ENCODE measurements around the gene STAG3. TPM values are rescaled to one million over a fixed set of nuclear protein-coding genes. Genes with fewer than 3 reads are reported as not detected.

STAG3 gene
- total and polyA plus RNA-seq, 2 donors (not counting 3 experiments of a cell fraction or from before 2014, with no cell fraction given) = 0.29 to 1.4 TPM

DNA sequence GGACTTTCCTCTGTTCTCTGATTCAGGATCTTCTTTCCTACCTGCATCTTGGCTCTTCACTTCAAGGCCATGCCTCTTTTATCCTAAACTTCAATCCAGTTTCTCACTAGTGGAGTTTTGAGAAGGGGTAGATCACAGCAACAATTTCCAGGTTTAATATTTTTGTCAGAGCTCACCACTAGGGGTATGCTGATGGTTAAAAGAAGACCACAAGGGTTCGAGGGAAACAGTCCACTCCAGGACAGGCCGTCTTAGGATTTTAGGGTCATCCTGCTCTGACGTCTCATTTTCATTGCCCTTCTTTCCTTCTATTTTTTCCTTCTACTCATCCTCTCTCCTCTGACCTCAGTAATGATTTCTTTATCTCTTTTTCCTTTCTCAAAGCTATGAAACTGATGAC, 11.3 kb downstream of the STAG3 start:
- peaks cover 2 to 9% of the 10 kb centered on the region in 2 experiments for H3K27me3 ChIP-seq (ENCODE audit: control insufficient read depth in 2 of 2, insufficient read depth in 2 of 2, low read length in 2 of 2)
- H3K79me2 ChIP-seq (ENCODE audit: control insufficient read depth, insufficient read depth, low read length) = no peaks in the 10 kb centered on the region
- H3K9me1 ChIP-seq (replicated peaks; ENCODE audit: control insufficient read depth, extremely low read depth, insufficient read depth, low read length) = no peaks in the 10 kb centered on the region
- dilution Hi-C loops (cut with MboI; ENCODE audit: extremely low pct_ligation_motif_present, low sequenced_read_pairs) = no loop called here
- TF ChIP-seq POLR2A (IDR thresholded peaks at IDR 0.05; ENCODE audit: low read depth, low read length) (no peak), FOS (IDR thresholded peaks at IDR 0.05; ENCODE audit: borderline replicate concordance, insufficient read depth, low read length) (no peak), MYC (IDR thresholded peaks at IDR 0.05; ENCODE audit: low read depth, low read length) (no peak), GATA2 (IDR thresholded peaks at IDR 0.05; ENCODE audit: insufficient read depth, insufficient read length, low read depth, low read length) (no peak), EZH2 (IDR thresholded peaks at IDR 0.05; ENCODE audit: borderline replicate concordance, low read depth, low read length, severe bottlenecking) (no peak), JUN (IDR thresholded peaks at IDR 0.05; ENCODE audit: borderline replicate concordance, insufficient read depth, insufficient read length, low read depth) (no peak), POLR2AphosphoS5 (IDR thresholded peaks at IDR 0.05; ENCODE audit: insufficient read depth, low read depth, low read length) (no peak)
- TF ChIP-seq, protein P1, sequence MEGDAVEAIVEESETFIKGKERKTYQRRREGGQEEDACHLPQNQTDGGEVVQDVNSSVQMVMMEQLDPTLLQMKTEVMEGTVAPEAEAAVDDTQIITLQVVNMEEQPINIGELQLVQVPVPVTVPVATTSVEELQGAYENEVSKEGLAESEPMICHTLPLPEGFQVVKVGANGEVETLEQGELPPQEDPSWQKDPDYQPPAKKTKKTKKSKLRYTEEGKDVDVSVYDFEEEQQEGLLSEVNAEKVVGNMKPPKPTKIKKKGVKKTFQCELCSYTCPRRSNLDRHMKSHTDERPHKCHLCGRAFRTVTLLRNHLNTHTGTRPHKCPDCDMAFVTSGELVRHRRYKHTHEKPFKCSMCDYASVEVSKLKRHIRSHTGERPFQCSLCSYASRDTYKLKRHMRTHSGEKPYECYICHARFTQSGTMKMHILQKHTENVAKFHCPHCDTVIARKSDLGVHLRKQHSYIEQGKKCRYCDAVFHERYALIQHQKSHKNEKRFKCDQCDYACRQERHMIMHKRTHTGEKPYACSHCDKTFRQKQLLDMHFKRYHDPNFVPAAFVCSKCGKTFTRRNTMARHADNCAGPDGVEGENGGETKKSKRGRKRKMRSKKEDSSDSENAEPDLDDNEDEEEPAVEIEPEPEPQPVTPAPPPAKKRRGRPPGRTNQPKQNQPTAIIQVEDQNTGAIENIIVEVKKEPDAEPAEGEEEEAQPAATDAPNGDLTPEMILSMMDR (IDR thresholded peaks at IDR 0.05; ENCODE audit: extremely low read depth in 1 of 2, insufficient read depth in 1 of 2, low read depth in 1 of 2, low read length in 2 of 2) = no peak
- TF ChIP-seq, protein P2, sequence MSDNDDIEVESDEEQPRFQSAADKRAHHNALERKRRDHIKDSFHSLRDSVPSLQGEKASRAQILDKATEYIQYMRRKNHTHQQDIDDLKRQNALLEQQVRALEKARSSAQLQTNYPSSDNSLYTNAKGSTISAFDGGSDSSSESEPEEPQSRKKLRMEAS (IDR thresholded peaks at IDR 0.05; ENCODE audit: insufficient read depth, insufficient read length) = no peak
- no peaks in the 10 kb centered on the region for H4K20me1 ChIP-seq (replicated peaks; ENCODE audit: control insufficient read depth, extremely low read depth, insufficient read depth, low read length)
- POLR2A ChIA-PET = no interaction called here
- H3K4me3 ChIP-seq (replicated peaks in 1 of 3; ENCODE audit: insufficient read depth in 1 of 3, low read depth in 1 of 3, low read length in 3 of 3) = no peak overlapping the region
- FAIRE-seq (no peak), DNase-seq (ENCODE audit: low read depth, low spot score) (no peak)
- CTCF ChIA-PET = interaction anchor here (1.2 to 2.6 kb wide), 5 partner anchors 11 to 56 kb away, joined by 3 to 13 read pairs (median 4); partner anchors contain the start of genes GAL3ST4, GPC2 and STAG3
- no peaks in the 10 kb centered on the region for H3K9me3 ChIP-seq (replicated peaks; ENCODE audit: control insufficient read depth, insufficient read depth, low read length)
- H3K9ac ChIP-seq (replicated peaks; ENCODE audit: extremely low read depth, insufficient read depth, low read length) = no peak overlapping the region
- no peaks in the 10 kb centered on the region for H3K36me3 ChIP-seq (ENCODE audit: control insufficient read depth in 2 of 2, extremely low read depth in 1 of 2, insufficient read depth in 2 of 2, low read length in 2 of 2)
- H3K4me2 ChIP-seq (ENCODE audit: insufficient read depth, low read length) = no peak overlapping the region
- no peaks in the 10 kb centered on the region for H3K4me1 ChIP-seq (ENCODE audit: control insufficient read depth, extremely low read depth, insufficient read depth, low read length)
- no peak overlapping the region for H2AFZ ChIP-seq (ENCODE audit: low read depth, low read length)
- BruUV-seq (replicated peaks) = no TSS peak
- intact Hi-C loops (cut with micrococcal nuclease) = no loop called here
- H3K27ac ChIP-seq (ENCODE audit: insufficient read depth, low read depth, low read length) = no peak overlapping the region

Measured in endothelial cell of umbilical vein (primary cell).